Muscle layer of duodenum (tissue), 2 donors: ENCODE results near the gene NFIB.

ENCODE experiments used
- H3K27ac ChIP-seq: one replicate; pipeline ENCODE4 v1.7.0; 2013; ENCODE audit warnings: mild to moderate bottlenecking, low read length
- H3K27me3 ChIP-seq: one replicate; pipeline ENCODE4 v1.7.0; 2013; ENCODE audit warnings: low read depth, mild to moderate bottlenecking, control low read depth, low read length
- H3K36me3 ChIP-seq, 2 donors: one replicate each; pipeline ENCODE4 v1.7.0; 2013; ENCODE audit warnings: low read length in 2 of 2, control low read depth in 1 of 2, mild to moderate bottlenecking in 1 of 2; ENCODE audit not compliant: insufficient read depth in 2 of 2, control insufficient read depth in 1 of 2
- H3K4me1 ChIP-seq, 2 donors: one replicate each; pipeline ENCODE4 v1.7.0; 2013; ENCODE audit warnings: low read length in 2 of 2, mild to moderate bottlenecking in 2 of 2, control low read depth in 1 of 2, moderate library complexity in 1 of 2; ENCODE audit not compliant: insufficient read depth in 2 of 2, control insufficient read depth in 1 of 2
- H3K4me3 ChIP-seq, 2 donors: one replicate each; pipeline ENCODE4 v1.7.0; 2013; ENCODE audit warnings: low read length in 2 of 2, low read depth in 1 of 2, mild to moderate bottlenecking in 1 of 2
- H3K9me3 ChIP-seq, 2 donors: one replicate each; pipeline ENCODE4 v1.7.0; 2013; ENCODE audit warnings: low read length in 2 of 2, control low read depth in 1 of 2, mild to moderate bottlenecking in 1 of 2; ENCODE audit not compliant: control insufficient read depth in 1 of 2
- donor health status: healthy.

Gene NFIB

DNA sequence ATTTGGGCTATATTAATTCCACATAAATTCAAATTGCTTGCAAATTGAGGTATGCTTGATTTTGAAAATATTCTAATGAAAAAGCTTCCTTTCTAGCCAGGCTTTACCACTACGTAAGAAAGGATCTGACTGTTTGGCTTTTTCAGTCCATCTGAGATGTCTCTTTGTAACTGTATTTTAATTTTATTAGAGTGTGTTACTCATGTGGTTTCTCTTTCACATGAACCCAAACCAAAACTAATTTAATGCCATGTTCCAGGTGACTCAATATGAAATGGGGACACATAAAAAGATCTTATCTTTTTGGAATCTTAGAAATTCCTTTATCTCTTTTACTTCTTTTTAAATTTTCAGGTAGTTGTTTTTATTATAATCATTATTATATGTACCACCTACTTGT lies 85.3 kb downstream of the NFIB start:
- H3K4me3 ChIP-seq, result no peak overlapping the region
- no peak overlapping the region for H3K27ac ChIP-seq
- H3K9me3 ChIP-seq, result no peaks in the 10 kb centered on the region
- no peaks in the 10 kb centered on the region for H3K36me3 ChIP-seq
- H3K4me1 ChIP-seq, result no peaks in the 10 kb centered on the region
- H3K27me3 ChIP-seq, result no peaks in the 10 kb centered on the region

DNA sequence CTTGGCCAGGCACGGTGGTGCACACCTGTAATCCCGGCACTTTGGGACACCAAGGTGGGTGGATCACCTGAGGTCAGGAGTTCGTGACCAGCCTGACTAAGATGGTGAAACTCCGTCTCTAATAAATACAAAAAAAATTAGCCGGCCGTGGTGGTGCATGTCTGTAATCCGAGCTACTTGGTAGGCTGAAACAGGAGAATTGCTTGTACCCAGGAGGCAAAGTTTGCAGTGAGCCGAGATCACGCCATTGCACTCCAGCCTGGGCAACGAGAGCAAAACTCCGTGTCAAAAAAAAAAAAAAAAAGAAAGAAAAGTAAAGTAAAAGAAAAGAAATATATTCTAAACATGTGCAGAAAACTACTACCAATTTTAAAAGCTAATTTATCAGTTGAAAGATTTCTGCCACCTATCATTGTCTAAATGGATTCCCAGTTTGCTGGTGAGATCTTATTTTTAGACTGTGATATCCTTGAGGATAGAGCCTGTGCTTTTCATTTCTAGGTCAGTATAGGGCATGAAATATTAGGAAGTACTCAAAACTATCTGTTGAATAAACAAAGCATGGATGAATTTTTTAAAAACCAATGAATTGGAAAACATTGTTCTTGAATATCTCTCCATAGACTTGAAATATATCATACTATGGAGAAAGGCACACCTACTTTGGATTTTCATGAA lies 86.9 kb downstream of the NFIB start:
- Histone ChIP-seq H3K4me3 (no peak overlapping the region), H3K9me3 (no peaks in the 10 kb centered on the region), H3K36me3 (no peaks in the 10 kb centered on the region), H3K4me1 (peaks cover 0 to 5% of the 10 kb centered on the region in 2 donors), H3K27me3 (no peaks in the 10 kb centered on the region), H3K27ac (no peak overlapping the region)

DNA sequence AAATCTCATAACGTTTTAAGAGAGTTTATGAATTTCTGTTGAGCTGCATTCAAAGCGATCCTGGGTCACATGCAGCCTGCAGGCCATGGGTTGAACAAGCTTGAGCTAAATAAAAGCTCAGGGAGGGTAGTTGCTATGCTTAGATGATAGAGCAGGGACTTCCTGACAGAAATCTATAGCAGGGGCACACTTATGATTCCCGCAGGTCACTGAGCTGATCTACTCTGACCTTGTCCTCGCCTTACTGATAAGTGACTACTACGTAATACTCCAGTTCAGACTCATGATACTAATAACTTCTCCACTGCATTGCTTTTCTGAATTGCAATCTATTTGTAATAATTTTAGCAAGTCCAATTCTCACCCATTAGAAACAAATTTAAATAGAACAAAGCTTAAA lies 90.9 kb downstream of the NFIB start:
- Histone ChIP-seq H3K36me3 (no peaks in the 10 kb centered on the region), H3K27ac (no peak overlapping the region), H3K4me3 (no peak overlapping the region), H3K4me1 (peaks cover 0 to 40% of the 10 kb centered on the region in 2 donors), H3K27me3 (no peaks in the 10 kb centered on the region), H3K9me3 (no peaks in the 10 kb centered on the region)

DNA sequence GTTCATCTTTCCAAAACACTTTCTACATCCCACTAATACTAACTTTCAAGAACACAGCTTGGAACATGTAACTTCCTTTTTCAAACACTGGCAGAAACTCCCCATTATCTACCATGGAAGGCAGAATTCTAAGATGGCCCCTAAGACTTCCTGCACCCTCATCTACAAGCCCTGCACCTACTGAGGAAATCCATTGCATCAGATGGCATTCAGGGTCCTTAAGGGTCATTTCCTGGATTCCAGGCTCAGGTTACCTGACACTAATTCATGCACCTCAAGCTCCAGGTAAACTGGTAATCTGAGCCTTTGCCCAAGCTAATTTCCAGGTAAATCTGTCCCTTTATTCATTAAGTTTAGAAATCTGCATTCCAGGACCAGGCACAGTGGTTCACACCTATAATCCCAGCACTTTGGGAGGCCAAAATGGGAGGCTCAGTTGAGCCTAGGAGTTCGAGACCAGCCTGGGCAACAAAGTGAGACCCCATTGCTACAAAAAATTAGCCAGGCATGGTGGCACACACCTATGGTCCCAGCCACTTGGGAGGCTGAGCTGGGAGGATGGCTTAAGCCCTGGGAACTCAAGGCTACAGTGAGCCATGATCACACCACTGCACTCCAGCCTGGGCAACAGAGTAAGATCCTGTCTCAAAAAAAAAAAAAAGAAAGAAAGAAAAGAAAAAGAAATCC lies 91.6 kb downstream of the NFIB start:
- no peak overlapping the region for H3K4me3 ChIP-seq
- no peak overlapping the region for H3K27ac ChIP-seq
- H3K9me3 ChIP-seq, result no peaks in the 10 kb centered on the region
- H3K4me1 ChIP-seq, result peaks cover 0 to 40% of the 10 kb centered on the region in 2 donors
- H3K27me3 ChIP-seq, result no peaks in the 10 kb centered on the region
- H3K36me3 ChIP-seq, result no peaks in the 10 kb centered on the region

DNA sequence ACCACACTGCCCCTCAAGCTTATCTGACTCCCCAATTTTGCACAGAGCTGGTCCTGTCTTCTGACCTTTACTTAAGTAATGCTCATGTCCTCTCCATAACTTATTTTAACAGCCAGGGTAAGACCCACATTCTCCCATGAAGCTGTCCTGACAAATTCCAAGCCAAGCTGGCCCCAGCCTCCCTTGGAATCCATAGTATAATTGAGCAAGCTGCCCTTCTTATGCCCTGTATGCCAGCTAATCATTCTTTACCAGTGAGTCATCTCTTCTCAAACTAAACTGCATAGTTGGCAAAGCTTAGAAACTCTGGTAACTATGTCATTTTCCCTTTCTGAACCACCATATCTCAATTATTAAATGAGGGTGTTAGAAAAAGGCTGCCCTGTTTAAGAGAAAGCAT lies 92.4 kb downstream of the NFIB start:
- H3K9me3 ChIP-seq, result no peaks in the 10 kb centered on the region
- H3K4me3 ChIP-seq, result no peak overlapping the region
- H3K27ac ChIP-seq, result no peak overlapping the region
- no peaks in the 10 kb centered on the region for H3K36me3 ChIP-seq
- no peaks in the 10 kb centered on the region for H3K27me3 ChIP-seq
- peaks cover 0 to 40% of the 10 kb centered on the region in 2 donors for H3K4me1 ChIP-seq

DNA sequence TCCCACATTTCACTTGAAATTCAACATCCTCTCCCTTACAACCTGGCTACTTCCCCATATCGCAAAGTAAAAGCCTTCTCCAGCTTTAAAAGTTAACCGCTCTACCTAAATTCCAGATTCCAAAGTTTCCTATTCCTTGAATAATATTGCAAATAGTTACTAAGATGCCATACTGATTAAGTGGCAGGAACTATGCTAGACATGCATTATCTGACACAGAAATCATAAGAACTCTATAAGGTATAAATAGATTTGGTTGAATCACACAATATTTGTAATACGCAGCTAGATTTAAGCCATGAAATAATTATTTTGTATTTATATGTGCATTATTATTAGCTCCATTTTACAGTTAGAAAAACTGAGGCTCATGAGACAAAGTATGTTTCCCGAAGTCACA lies 92.8 kb downstream of the NFIB start:
- H3K4me1 ChIP-seq, result peaks cover 0 to 40% of the 10 kb centered on the region in 2 donors

DNA sequence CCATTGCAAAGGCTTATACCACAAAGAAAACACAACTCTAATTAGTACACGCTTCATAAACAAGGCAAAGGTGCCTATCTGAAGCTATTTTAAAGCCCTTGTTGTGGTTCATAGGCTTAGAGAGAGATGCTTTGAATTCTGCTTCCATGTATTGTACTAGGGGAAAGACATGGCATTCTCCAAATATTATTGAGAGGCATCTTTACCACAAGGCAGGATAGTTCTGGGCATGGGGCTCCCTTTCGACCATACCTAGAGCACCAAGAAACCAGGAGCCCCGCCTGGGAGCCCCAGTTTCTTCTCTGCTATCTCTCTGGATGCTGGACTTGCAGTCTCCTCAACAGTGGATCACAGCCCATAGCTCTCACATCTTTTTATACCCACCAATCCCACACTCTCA lies 93.7 kb downstream of the NFIB start:
- Histone ChIP-seq H3K4me1 (peaks cover 0 to 40% of the 10 kb centered on the region in 2 donors), H3K9me3 (no peaks in the 10 kb centered on the region), H3K27me3 (no peaks in the 10 kb centered on the region), H3K4me3 (no peak overlapping the region), H3K27ac (peak overlapping the region; percentile 22), H3K36me3 (no peaks in the 10 kb centered on the region)

More for the DNA sequence above, 92.8 kb downstream of the NFIB start:
- H3K36me3 ChIP-seq, result no peaks in the 10 kb centered on the region
- no peak overlapping the region for H3K4me3 ChIP-seq
- H3K27me3 ChIP-seq, result no peaks in the 10 kb centered on the region
- H3K27ac ChIP-seq, result no peak overlapping the region
- H3K9me3 ChIP-seq, result no peaks in the 10 kb centered on the region

DNA sequence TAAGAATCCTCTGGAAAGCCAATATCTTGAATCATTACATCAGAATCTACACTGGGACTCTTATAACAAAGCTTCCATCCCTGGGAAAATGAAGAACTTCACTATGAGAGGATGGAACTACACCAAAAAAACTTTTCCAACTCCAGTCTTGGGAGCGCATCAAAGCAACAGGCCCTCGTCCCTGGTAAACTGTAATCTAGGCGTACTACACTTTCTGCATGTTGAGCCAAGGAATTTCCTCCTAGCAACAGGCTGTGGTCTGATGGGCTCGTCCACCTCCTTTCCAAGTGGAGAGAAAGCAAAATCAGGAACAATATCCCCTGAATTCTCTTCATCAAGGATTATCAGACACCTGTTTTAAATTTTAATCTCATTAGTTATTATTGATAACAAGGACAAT lies 94.1 kb downstream of the NFIB start:
- Histone ChIP-seq H3K9me3 (no peaks in the 10 kb centered on the region), H3K27ac (peak overlapping the region; percentile 22), H3K4me1 (peaks cover 0 to 40% of the 10 kb centered on the region in 2 donors), H3K4me3 (no peak overlapping the region), H3K36me3 (no peaks in the 10 kb centered on the region), H3K27me3 (no peaks in the 10 kb centered on the region)

DNA sequence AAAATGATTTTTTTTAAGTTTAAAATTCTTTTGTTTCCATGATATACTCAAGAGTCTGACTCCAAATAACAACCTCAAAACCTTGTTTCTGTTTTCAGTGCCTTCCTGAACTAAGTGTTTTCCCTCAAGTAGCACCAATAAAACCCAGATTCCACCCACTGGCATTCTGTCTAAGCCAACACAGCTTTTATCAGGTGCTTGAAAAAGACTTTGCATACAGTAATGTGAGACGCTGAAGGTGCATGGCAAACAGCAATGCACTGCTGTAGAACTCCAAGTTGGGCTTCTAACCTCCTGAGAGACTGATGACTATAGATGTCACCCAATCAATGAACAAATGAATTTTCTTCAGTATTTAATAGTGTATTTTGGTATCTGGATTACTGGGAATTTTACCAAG lies 95.7 kb downstream of the NFIB start:
- peaks cover 0 to 40% of the 10 kb centered on the region in 2 donors for H3K4me1 ChIP-seq
- no peaks in the 10 kb centered on the region for H3K36me3 ChIP-seq
- H3K27ac ChIP-seq, result no peak overlapping the region
- H3K4me3 ChIP-seq, result no peak overlapping the region
- H3K9me3 ChIP-seq, result no peaks in the 10 kb centered on the region
- H3K27me3 ChIP-seq, result no peaks in the 10 kb centered on the region

DNA sequence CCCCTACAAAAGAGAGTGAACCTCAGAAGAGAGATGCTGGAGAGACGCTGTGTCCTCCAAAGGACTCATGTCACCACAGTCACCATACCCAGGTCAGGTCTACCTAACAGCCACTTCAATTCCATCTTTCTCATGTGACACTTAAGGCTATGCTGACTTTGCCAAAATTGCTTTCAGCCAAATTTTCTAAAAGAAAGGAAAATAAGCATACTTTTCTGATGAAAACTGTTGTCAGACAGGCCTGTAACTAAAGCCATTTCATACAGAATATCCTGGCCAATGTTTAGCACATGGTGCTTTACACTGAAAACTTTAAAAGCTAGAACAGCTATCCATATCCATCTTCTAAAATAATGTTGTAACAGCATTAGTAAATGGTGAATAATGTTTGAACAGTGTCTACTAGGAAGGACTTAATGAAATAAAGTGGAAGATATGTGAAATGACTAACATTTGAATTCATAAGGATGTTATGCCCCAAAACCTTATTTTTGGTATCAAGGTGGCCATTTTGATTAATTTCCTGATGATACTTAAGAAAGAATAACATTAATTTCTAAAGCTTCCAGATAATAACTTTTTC lies 97.2 kb downstream of the NFIB start:
- H3K9me3 ChIP-seq, result no peaks in the 10 kb centered on the region
- H3K36me3 ChIP-seq, result no peaks in the 10 kb centered on the region
- no peak overlapping the region for H3K4me3 ChIP-seq
- H3K27ac ChIP-seq, result no peak overlapping the region
- peaks cover 0 to 35% of the 10 kb centered on the region in 2 donors for H3K4me1 ChIP-seq
- H3K27me3 ChIP-seq, result no peaks in the 10 kb centered on the region

DNA sequence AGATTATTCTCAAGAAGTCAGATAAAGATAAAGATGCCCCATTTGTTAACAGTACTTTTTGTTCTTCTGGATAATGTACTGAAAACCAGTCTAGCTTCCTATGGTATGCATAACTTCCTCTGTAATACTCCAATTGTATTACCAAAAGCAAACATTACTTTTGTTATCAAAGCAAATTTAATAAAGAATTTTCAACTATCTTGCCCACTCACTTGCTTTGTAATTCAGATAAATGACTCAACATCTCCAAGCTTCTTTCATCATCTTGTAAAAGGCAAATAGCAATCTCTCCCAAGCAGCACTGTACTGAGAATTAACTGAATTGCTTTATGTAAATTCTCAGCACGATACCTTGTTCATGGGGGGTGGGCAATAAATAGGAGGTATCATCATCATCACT lies 98.3 kb downstream of the NFIB start:
- no peaks in the 10 kb centered on the region for H3K36me3 ChIP-seq
- H3K27ac ChIP-seq, result no peak overlapping the region
- peaks cover 0 to 26% of the 10 kb centered on the region in 2 donors for H3K4me1 ChIP-seq
- H3K9me3 ChIP-seq, result no peaks in the 10 kb centered on the region
- no peak overlapping the region for H3K4me3 ChIP-seq
- no peaks in the 10 kb centered on the region for H3K27me3 ChIP-seq
